Gastroesophageal sphincter (tissue), 4 donors: ENCODE measurements around the gene GTF3C2. TPM values are rescaled to one million over a fixed set of nuclear protein-coding genes. Genes with fewer than 3 reads are reported as not detected.

ENCODE experiments used
- ATAC-seq: fragments of 150-250 bp; one replicate; pipeline ENCODE4 v1.9.1; 2016; ENCODE audit warnings: mild to moderate bottlenecking, moderate library complexity
- H3K27ac ChIP-seq, 4 donors: fragments of 200-600 bp; sonication (generic) in 3 of 4; 1 replicate in 3 of 4; 2 replicates in 1 of 4; pipeline ENCODE4 v1.5.1; 2016 to 2019
- H3K27me3 ChIP-seq: fragments of 200-600 bp; sonication (generic); one replicate; pipeline ENCODE4 v1.5.1; 2019
- H3K36me3 ChIP-seq, 2 donors: fragments of 200-600 bp; sonication (generic); one replicate each; pipeline ENCODE4 v1.5.1; 2019; ENCODE audit warnings: control low read depth in 1 of 2
- H3K4me1 ChIP-seq, 3 donors: fragments of 200-600 bp; sonication (generic); 1 replicate in 2 of 3; 2 replicates in 1 of 3; pipeline ENCODE4 v1.5.1; 2016 to 2019; ENCODE audit warnings: control low read depth in 2 of 3
- H3K4me3 ChIP-seq, 2 donors: fragments of 200-600 bp; sonication (generic); one replicate each; pipeline ENCODE4 v1.5.1; 2019; ENCODE audit warnings: mild to moderate bottlenecking in 1 of 2, moderate library complexity in 1 of 2
- H3K9me3 ChIP-seq, 3 donors: fragments of 200-600 bp; sonication (generic); one replicate each; pipeline ENCODE4 v1.5.1; 2017 to 2019; ENCODE audit warnings: control low read depth in 2 of 3
- EP300 ChIP-seq: sonication (generic); formaldehyde crosslinking; IDR thresholded peaks from one replicate; pipeline ENCODE4 v1.6.1; 2017; ENCODE audit warnings: antibody characterized with exemption, mild to moderate bottlenecking
- POLR2A ChIP-seq, 2 donors: fragments of 450-650 bp; IDR thresholded peaks; one replicate each; pipeline ENCODE4 v1.6.1; 2017; ENCODE audit warnings: antibody characterized with exemption in 2 of 2, mild to moderate bottlenecking in 2 of 2, moderate library complexity in 1 of 2
- POLR2AphosphoS5 ChIP-seq: sonication (generic); formaldehyde crosslinking; IDR thresholded peaks from one replicate; pipeline ENCODE4 v1.6.1; 2017; ENCODE audit warnings: antibody characterized with exemption
- WGBS, 2 donors: methylation state at CpG; one replicate each; pipeline ENCODE4 v1.1.5; 2018; ENCODE audit warnings: low coverage in 1 of 2; 5-methylcytosine and 5-hydroxymethylcytosine counted together
- total RNA-seq, 4 donors: library from RNA; depleted of rRNA; stranded (reverse); fragments of >200 nt; gene quantifications; one replicate each; pipeline ENCODE4 v1.1.0, GENCODE V29; 2016
- TF ChIP-seq, protein P1 (sequence below), 4 experiments: fragments of 200-600 bp in 2 of 4; fragments of 450-650 bp in 2 of 4; sonication (generic) in 1 of 4; IDR thresholded peaks; one replicate each; pipeline ENCODE4 v1.5.1; 2017 to 2019; ENCODE audit warnings: antibody characterized with exemption in 4 of 4, mild to moderate bottlenecking in 2 of 4, moderate library complexity in 2 of 4

Gene GTF3C2, protein sequence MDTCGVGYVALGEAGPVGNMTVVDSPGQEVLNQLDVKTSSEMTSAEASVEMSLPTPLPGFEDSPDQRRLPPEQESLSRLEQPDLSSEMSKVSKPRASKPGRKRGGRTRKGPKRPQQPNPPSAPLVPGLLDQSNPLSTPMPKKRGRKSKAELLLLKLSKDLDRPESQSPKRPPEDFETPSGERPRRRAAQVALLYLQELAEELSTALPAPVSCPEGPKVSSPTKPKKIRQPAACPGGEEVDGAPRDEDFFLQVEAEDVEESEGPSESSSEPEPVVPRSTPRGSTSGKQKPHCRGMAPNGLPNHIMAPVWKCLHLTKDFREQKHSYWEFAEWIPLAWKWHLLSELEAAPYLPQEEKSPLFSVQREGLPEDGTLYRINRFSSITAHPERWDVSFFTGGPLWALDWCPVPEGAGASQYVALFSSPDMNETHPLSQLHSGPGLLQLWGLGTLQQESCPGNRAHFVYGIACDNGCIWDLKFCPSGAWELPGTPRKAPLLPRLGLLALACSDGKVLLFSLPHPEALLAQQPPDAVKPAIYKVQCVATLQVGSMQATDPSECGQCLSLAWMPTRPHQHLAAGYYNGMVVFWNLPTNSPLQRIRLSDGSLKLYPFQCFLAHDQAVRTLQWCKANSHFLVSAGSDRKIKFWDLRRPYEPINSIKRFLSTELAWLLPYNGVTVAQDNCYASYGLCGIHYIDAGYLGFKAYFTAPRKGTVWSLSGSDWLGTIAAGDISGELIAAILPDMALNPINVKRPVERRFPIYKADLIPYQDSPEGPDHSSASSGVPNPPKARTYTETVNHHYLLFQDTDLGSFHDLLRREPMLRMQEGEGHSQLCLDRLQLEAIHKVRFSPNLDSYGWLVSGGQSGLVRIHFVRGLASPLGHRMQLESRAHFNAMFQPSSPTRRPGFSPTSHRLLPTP
- 10 to 100 TPM; 26.2 to 68.5 (median 32.0) TPM for total RNA-seq

DNA sequence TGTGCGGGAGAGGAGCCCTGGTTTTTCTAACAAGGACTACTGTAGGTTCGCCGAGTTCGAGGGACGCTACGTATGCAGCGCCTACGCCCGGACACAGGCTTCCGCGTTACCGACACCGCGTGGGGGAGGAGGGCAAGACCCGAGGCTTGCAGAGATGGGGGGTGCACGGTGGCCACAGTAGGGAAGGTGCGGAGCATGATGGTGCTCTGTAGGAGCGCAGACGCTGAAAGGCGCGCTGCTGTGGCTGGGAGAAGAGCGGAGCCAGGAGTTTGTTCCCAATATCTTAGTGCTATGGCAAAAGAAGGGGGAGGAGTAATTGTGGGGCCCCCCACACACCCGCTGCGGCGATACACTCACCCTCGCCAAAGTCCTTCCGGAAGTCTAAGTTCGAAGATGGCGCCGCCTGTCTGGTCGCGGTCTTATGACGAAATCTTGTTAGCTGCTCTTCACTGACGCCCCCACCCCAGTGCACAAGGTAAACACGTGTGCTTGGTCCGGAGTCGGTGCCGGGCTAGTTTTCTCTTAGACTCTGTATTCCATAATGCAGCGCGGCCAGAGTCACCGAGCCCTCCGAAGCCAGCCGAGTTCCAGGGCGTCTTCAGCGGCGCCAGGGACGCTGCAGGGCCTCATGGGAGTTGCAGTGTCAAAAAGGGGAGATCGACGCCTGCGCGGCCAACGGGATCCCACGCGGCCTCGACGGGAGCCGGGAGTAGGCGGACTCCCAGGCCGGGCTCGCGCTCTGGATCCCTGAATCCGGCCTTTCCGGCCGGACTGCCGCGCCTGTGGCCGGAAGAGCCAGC lies at the start of gene GTF3C2:
TSS of gene GTF3C2 (minus strand) at position 383 of the 800 bp plus-strand sequence. CDS start 13,210 bp downstream, outside the sequence.
- Histone ChIP-seq H3K4me1 (peaks cover 3 to 51% (median 18%) of the 10 kb centered on the region in 3 donors), H3K9me3 (no peaks in the 10 kb centered on the region), H3K27me3 (no peaks in the 10 kb centered on the region), H3K4me3 (peak within 1 kb of the TSS; percentile 45 to 91), H3K27ac (peak within 1 kb of the TSS; percentile 79 to 92 (median 90)), H3K36me3 (no peaks in the 10 kb centered on the region)
- peak; percentile 97 for ATAC-seq
- 0% methylated on average over 29 of the region's 67 CpGs; no CpG with 5 or more reads in 1 of the 2 donors for WGBS, 2 donors
- peak; percentile 58 for TF ChIP-seq POLR2AphosphoS5
- TF ChIP-seq EP300 = no peak
- TF ChIP-seq POLR2A (IDR thresholded peaks at IDR 0.05) = peak; percentile 10 to 55
- TF ChIP-seq, protein P1, sequence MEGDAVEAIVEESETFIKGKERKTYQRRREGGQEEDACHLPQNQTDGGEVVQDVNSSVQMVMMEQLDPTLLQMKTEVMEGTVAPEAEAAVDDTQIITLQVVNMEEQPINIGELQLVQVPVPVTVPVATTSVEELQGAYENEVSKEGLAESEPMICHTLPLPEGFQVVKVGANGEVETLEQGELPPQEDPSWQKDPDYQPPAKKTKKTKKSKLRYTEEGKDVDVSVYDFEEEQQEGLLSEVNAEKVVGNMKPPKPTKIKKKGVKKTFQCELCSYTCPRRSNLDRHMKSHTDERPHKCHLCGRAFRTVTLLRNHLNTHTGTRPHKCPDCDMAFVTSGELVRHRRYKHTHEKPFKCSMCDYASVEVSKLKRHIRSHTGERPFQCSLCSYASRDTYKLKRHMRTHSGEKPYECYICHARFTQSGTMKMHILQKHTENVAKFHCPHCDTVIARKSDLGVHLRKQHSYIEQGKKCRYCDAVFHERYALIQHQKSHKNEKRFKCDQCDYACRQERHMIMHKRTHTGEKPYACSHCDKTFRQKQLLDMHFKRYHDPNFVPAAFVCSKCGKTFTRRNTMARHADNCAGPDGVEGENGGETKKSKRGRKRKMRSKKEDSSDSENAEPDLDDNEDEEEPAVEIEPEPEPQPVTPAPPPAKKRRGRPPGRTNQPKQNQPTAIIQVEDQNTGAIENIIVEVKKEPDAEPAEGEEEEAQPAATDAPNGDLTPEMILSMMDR (IDR thresholded peaks at IDR 0.05) = peak in 2 of 4 experiments; percentile 23 to 24

DNA sequence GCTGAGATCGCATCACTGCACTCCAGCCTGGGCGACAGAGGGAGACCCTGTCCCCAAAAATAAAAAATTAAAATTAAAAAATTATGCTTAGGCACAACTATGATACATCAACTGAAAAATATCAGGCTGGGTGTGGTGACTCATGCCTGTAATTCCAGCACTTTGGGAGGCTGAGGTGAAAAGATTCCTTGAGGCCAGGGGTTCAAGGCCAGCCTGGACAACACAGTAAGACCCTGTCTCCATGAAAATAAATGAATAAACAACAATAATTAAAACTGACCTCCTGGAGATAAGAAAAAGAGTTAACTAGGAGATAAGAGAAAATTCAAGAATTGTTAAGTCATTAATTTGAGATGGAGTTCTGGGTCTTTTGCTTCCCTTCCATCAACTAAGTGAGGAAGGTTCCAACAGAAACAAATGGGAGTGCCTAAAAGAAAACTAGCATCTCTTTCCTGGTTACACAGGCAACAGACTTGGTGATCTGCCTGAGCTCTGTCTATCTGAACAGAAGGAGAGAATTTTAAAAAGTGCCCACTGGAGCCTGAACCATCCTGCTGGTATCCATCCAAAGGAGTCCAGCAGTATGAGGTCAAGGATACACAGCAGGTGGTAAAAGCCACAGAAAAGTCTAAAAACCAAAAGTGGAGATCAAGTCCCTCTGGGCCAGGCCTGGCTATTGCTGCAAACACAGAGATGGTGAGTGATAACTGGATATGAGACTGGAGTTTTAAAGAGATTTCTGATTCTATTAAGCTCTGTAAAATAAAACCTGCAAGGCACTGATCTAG lies 44.0 kb upstream of the GTF3C2 start:
- ATAC-seq = no peak
- Histone ChIP-seq H3K27ac (no peak overlapping the region), H3K4me1 (no peaks in the 10 kb centered on the region), H3K9me3 (no peaks in the 10 kb centered on the region), H3K36me3 (peaks cover 0 to 8% of the 10 kb centered on the region in 2 donors), H3K4me3 (no peak overlapping the region), H3K27me3 (no peaks in the 10 kb centered on the region)
- TF ChIP-seq EP300 = no peak
- TF ChIP-seq POLR2AphosphoS5 = no peak
- TF ChIP-seq, protein P1 (IDR thresholded peaks at IDR 0.05) = no peak
- TF ChIP-seq POLR2A (IDR thresholded peaks at IDR 0.05) = no peak
- 90 to 94% methylated on average over 2 of the region's 2 CpGs for WGBS, 2 donors

DNA sequence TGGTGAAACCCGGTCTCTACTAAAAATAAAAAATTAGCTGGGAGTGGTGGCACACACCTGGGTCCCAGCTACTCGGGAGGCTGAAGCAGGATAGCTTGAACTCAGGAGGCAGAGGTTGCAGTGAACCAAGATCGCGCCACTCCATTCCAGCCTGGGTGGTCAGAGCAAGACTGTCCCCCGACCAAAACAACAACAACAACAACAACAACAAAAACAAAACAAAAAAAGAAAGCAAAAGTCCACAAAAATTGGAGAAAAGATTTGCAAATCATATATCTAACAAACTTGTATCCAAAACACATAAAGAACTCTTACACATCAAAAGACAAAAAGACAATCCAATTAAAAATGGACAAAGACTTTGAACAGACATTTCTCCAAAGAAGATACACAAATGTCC lies 42.4 kb upstream of the GTF3C2 start:
- no peak overlapping the region for H3K27ac ChIP-seq
- no peaks in the 10 kb centered on the region for H3K4me1 ChIP-seq
- ATAC-seq = no peak
- no peak overlapping the region for H3K4me3 ChIP-seq
- no peaks in the 10 kb centered on the region for H3K9me3 ChIP-seq
- no peaks in the 10 kb centered on the region for H3K27me3 ChIP-seq
- WGBS, 2 donors = 96% methylated on average over 5 of the region's 5 CpGs; no CpG with 5 or more reads in 1 of the 2 donors
- no peaks in the 10 kb centered on the region for H3K36me3 ChIP-seq
- no peak for TF ChIP-seq POLR2AphosphoS5

DNA sequence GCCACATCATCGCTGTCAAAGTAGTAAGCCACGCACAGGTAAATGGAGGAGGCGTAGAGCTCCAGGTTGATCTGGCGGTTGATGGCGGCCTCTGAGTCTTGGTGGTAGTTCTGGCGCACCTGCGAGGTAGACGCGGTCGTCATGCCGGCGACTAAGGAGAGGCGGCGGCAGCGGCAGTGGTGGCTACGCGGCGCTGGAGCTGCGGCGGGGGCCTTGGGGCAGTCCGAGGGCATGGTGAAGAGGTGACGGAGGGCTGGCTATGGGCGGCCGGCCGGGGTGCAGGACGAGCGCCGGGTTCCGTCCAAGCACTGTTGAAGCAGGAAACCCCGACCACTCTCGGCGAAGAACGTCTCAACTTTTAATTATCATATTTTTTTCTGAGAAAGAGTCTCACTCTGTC lies 36.7 kb upstream of the GTF3C2 start:
- no peak for TF ChIP-seq EP300
- TF ChIP-seq, protein P1 (IDR thresholded peaks at IDR 0.05) = no peak
- no peak for TF ChIP-seq POLR2A (IDR thresholded peaks at IDR 0.05)
- TF ChIP-seq POLR2AphosphoS5 = no peak
- H3K4me1 ChIP-seq = no peaks in the 10 kb centered on the region
- H3K27ac ChIP-seq = no peak overlapping the region
- H3K9me3 ChIP-seq = no peaks in the 10 kb centered on the region
- ATAC-seq = no peak
- no peaks in the 10 kb centered on the region for H3K27me3 ChIP-seq
- WGBS, 2 donors = 72 to 98% methylated on average over 3 to 15 of the region's 33 CpGs
- H3K4me3 ChIP-seq = no peak overlapping the region
- H3K36me3 ChIP-seq = peaks cover 0 to 9% of the 10 kb centered on the region in 2 donors
